GM12873 (cell line): ENCODE results near the gene TPSD1.

ENCODE experiments used
- TF ChIP-seq, protein P1 (sequence below): IDR thresholded peaks from 2 replicates; pipeline ENCODE4 v1.5.1; 2012; ENCODE audit warnings: low read depth, mild to moderate bottlenecking, moderate library complexity, low read length, control low read depth; ENCODE audit not compliant: insufficient read depth; ENCODE audit errors: missing control alignments

TPSD1 gene

DNA sequence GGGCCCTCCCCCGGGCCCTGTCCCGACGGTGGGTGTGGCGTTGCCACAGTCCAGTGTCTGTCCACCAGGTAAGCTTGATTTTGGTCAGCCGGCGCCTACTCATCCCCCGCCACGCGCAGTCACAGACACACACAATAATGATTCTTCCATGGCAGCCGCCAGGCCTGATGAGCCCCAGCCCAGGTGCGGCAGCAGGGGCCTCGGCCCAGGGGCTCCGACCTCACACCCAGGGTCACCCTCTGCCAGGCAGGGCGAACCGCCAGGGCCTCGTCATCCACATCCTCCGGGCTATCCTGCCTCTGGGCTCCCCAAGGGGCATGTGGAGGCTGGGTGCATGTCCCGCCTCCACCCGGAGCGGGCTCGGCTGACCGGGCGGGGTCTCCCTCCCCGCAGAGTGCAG, 38.3 kb upstream of the TPSD1 start:
- TF ChIP-seq, protein P1, sequence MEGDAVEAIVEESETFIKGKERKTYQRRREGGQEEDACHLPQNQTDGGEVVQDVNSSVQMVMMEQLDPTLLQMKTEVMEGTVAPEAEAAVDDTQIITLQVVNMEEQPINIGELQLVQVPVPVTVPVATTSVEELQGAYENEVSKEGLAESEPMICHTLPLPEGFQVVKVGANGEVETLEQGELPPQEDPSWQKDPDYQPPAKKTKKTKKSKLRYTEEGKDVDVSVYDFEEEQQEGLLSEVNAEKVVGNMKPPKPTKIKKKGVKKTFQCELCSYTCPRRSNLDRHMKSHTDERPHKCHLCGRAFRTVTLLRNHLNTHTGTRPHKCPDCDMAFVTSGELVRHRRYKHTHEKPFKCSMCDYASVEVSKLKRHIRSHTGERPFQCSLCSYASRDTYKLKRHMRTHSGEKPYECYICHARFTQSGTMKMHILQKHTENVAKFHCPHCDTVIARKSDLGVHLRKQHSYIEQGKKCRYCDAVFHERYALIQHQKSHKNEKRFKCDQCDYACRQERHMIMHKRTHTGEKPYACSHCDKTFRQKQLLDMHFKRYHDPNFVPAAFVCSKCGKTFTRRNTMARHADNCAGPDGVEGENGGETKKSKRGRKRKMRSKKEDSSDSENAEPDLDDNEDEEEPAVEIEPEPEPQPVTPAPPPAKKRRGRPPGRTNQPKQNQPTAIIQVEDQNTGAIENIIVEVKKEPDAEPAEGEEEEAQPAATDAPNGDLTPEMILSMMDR, result no peak

DNA sequence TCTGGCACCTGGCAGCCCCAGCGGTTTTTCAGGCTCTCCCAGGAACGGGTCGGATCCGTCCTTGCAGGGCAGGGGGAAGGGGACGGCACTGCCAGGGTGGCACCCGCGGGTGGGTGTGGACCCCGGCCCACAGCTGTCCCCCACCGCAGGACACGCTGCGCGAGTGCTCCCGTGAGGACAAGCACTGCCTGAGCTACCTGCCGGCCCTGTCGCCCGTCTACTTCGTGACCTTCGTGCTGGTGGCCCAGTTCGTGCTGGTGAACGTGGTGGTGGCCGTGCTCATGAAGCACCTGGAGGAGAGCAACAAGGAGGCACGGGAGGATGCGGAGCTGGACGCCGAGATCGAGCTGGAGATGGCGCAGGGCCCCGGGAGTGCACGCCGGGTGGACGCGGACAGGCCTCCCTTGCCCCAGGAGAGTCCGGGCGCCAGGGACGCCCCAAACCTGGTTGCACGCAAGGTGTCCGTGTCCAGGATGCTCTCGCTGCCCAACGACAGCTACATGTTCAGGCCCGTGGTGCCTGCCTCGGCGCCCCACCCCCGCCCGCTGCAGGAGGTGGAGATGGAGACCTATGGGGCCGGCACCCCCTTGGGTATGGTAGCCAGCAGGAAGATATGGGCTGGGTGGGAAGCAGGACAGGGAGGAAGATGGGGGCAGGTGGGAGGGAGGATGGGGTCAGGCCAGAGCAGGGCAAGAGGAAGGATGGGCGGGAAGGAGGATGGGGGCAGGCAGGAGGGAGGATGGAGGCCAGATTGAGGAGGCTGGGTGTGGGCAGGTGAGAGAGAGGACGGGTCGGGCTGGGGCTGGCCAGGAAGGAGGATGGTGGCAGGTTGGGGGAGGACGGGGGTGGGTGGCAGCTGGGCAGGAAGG, 37.6 kb upstream of the TPSD1 start:
- TF ChIP-seq, protein P1, result no peak

DNA sequence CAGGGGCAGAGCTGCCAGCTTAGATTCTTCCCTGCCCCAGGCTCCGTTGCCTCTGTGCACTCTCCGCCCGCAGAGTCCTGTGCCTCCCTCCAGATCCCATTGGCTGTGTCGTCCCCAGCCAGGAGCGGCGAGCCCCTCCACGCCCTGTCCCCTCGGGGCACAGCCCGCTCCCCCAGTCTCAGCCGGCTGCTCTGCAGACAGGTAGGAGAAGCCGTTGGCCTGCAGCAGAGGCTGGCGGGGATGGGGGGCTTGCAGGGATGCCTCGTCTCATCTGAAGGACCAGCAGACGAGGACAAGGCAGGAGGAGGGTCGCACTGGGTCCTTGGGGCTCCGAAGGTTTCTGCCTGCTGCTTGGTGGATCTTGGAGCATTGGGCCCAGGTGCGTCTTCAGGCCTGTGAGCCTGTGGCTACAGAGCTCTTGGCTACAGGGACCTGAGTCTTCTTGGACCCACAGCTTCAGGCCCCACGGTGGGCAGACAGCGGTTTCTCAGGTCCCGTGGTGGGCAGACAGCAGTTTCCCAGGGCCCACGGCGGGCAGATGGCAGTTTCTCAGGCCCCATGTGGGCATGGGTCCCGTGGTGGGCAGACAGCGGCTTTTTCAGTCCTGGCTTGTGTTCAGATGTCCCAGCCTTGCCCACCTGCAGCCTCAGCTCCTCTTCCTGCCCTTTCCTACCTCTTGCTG, 36.8 kb upstream of the TPSD1 start:
- TF ChIP-seq, protein P1, result no peak

DNA sequence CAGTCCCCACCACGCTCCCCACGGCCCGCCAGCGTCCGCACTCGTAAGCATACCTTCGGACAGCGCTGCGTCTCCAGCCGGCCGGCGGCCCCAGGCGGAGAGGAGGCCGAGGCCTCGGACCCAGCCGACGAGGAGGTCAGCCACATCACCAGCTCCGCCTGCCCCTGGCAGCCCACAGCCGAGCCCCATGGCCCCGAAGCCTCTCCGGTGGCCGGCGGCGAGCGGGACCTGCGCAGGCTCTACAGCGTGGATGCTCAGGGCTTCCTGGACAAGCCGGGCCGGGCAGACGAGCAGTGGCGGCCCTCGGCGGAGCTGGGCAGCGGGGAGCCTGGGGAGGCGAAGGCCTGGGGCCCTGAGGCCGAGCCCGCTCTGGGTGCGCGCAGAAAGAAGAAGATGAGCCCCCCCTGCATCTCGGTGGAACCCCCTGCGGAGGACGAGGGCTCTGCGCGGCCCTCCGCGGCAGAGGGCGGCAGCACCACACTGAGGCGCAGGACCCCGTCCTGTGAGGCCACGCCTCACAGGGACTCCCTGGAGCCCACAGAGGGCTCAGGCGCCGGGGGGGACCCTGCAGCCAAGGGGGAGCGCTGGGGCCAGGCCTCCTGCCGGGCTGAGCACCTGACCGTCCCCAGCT, 35.7 kb upstream of the TPSD1 start:
- TF ChIP-seq, protein P1, result no peak

DNA sequence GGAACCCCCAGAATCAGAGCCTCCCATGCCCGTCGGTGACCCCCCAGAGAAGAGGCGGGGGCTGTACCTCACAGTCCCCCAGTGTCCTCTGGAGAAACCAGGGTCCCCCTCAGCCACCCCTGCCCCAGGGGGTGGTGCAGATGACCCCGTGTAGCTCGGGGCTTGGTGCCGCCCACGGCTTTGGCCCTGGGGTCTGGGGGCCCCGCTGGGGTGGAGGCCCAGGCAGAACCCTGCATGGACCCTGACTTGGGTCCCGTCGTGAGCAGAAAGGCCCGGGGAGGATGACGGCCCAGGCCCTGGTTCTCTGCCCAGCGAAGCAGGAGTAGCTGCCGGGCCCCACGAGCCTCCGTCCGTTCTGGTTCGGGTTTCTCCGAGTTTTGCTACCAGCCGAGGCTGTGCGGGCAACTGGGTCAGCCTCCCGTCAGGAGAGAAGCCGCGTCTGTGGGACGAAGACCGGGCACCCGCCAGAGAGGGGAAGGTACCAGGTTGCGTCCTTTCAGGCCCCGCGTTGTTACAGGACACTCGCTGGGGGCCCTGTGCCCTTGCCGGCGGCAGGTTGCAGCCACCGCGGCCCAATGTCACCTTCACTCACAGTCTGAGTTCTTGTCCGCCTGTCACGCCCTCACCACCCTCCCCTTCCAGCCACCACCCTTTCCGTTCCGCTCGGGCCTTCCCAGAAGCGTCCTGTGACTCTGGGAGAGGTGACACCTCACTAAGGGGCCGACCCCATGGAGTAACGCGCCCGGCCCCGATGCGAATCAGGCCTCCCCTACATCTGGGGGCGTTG, 34.8 kb upstream of the TPSD1 start:
- TF ChIP-seq, protein P1, result no peak

DNA sequence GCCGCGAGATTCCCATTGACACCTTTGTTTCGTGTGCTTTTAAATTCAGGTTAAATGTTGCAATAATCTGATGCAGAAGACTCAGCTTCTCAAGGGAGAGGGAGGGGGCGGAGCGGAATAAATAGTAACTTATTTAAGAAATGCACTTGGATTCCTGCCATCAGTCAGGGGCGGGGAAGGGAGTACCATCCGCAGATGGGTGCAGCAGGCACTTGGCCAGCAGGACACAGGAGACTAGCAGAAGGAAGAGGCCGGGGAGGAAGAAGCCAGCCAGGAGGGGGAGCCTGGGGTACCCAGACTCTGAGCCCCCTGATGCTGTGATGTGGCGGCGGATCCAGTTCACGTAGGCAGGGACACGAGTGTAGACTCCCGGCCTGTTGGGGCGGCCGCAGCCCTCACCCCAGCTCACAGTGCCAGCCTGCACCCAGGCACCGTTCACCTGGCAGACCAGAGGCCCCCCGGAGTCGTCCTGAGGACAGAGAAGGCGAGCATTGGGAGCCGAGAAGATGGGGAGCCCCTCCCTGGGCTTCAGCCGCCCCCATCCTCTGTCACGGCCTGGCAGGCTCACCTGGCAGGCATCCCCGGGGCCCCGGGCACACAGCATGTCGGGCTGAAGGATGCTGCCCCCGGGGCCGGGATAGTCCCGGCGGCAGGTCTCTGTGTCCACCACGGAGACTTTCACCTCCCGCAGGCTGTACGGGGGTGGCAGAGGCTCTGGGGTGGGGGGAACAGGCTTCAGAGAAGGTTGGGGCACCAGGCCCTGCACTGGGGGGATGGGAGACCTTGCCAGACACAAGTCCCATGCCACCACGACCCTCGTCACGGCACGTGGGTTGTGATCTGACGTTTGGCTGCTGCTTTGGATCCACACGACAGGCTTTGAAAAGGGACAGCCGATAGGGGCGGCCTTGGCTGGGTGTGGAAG, 34.0 kb upstream of the TPSD1 start:
- TF ChIP-seq, protein P1, result no peak
